Nephron (organoid): Measurements from ENCODE around the gene SLC39A13.

Experiments used
- H3K27ac Mint-ChIP-seq, 3 experiments: 2 replicates each; pipeline ENCODE4 v1.8.0; 2020; ENCODE audit warnings: mixed read lengths in 3 of 3, mild to moderate bottlenecking in 2 of 3, moderate library complexity in 1 of 3
- H3K27me3 Mint-ChIP-seq: 2 replicates; pipeline ENCODE4 v1.8.0; 2021; ENCODE audit warnings: low read depth, mild to moderate bottlenecking, moderate library complexity, mixed read lengths
- H3K36me3 Mint-ChIP-seq: 2 replicates; pipeline ENCODE4 v1.8.0; 2020; ENCODE audit warnings: low read depth, mixed read lengths
- H3K4me1 Mint-ChIP-seq: 2 replicates; pipeline ENCODE4 v1.8.0; 2020; ENCODE audit warnings: mixed read lengths
- H3K4me3 Mint-ChIP-seq, 3 experiments: 2 replicates each; pipeline ENCODE4 v1.8.0; 2020; ENCODE audit warnings: mild to moderate bottlenecking in 3 of 3, mixed read lengths in 3 of 3, moderate library complexity in 2 of 3
- H3K9me3 Mint-ChIP-seq: 2 replicates; pipeline ENCODE4 v1.8.0; 2020; ENCODE audit warnings: mixed read lengths
- TF ChIP-seq, protein P1 (sequence below), 3 experiments: fragments of 200-600 bp; sonication (generic); IDR thresholded peaks; one replicate each; pipeline ENCODE4 v1.5.0; 2021; ENCODE audit warnings: antibody characterized with exemption in 3 of 3; ENCODE audit not compliant: unreplicated experiment in 3 of 3

SLC39A13 gene

DNA sequence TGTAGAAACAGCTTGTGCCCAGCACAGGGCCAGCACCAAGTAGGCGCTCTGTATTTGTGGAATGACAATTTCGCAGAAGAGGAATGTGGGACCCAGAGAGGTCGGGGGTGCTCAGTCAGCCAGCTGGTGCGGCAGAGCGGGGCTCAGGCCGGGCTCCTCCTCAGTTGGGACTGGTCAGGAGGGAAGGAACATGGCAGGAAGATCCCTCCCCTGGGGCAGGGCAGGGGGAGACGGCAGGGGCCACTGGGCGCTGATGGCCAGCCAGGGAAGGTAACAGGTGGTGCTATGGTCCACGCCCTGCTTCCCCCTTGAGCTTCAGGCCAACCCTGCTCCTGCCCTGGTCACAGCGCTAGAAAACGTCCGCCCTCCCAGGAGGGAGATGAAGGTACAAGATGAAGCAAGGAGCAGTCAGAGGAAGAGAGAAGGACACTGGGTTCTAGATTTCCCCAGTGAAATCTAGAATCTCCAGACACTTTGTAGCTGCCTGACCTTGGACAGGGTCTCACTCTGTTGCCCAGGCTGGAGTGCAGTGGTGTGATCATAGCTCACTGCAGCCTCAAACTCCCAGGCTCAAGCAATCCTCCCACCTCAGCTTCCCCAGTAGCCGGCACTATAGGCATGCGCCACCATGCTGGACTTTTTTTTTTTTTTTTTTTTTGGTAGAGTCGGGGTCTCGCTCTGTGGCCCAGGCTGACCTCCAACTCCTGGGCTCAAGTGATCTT, 16.5 kb upstream of the SLC39A13 start:
- Mint-ChIP-seq H3K27me3 (no peaks in the 10 kb centered on the region), H3K4me3 (no peak overlapping the region), H3K9me3 (no peaks in the 10 kb centered on the region), H3K4me1 (peaks cover 6% of the 10 kb centered on the region), H3K36me3 (no peaks in the 10 kb centered on the region), H3K27ac (peak overlapping the region in 2 of 3 experiments; percentile 42 to 74)
- TF ChIP-seq, protein P1, sequence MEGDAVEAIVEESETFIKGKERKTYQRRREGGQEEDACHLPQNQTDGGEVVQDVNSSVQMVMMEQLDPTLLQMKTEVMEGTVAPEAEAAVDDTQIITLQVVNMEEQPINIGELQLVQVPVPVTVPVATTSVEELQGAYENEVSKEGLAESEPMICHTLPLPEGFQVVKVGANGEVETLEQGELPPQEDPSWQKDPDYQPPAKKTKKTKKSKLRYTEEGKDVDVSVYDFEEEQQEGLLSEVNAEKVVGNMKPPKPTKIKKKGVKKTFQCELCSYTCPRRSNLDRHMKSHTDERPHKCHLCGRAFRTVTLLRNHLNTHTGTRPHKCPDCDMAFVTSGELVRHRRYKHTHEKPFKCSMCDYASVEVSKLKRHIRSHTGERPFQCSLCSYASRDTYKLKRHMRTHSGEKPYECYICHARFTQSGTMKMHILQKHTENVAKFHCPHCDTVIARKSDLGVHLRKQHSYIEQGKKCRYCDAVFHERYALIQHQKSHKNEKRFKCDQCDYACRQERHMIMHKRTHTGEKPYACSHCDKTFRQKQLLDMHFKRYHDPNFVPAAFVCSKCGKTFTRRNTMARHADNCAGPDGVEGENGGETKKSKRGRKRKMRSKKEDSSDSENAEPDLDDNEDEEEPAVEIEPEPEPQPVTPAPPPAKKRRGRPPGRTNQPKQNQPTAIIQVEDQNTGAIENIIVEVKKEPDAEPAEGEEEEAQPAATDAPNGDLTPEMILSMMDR (IDR thresholded peaks at IDR 0.05; ENCODE audit: unreplicated experiment in 3 of 3): no peak

GRCh38 chr11:47392546-47393162, 15.7 kb upstream of the SLC39A13 start:
- Mint-ChIP-seq H3K4me1 (peaks cover 6% of the 10 kb centered on the region), H3K36me3 (no peaks in the 10 kb centered on the region), H3K4me3 (no peak overlapping the region), H3K27me3 (no peaks in the 10 kb centered on the region), H3K27ac (no peak overlapping the region), H3K9me3 (no peaks in the 10 kb centered on the region)
- TF ChIP-seq, protein P1 (IDR thresholded peaks at IDR 0.05; ENCODE audit: unreplicated experiment in 3 of 3): no peak

DNA sequence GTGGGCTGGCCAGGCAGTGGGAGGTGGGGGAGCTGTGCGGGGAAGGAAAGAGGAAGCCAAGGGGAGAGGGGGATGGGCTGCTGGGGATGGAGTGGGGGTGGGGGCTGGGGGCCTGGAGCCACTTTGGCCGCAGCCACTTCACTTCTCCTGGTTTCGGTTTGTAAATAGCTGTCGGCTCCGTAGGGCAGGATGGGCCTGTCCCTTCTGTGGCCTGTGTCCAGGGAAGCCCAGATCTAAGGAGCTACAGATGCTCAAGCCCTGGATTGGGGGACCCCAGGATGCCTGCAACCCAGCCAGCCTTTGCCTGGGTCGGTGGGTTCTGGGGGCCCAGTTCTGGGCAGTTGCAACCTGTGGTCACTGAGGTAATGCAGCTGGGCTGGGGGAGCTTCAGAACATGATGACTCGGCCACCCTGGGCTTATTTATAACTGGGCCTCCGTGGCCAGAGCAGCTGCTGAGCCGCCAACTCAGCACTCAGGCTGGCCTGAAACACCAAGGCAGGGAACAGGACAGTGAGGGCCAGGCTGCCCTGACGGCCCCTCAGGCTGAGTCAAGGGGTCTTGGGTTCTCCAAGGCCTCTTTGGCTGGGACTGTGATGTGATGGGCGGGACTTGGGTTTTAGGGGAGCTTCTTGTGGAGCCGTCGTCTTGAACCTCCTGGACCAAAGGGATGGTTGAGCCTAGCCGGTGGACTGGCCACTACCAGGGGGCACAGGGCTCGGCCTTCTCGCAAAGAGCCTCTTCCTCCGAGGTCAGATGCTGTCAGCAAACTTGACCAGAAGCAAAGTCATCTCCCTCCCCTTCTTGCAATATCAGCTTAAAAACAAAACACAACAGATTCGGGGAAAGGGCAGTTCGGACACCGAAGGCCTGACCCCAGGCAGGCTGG, 15.0 kb upstream of the SLC39A13 start:
- H3K4me3 Mint-ChIP-seq: no peak overlapping the region
- TF ChIP-seq, protein P1 (IDR thresholded peaks at IDR 0.05; ENCODE audit: unreplicated experiment in 3 of 3): no peak
- H3K27me3 Mint-ChIP-seq: no peaks in the 10 kb centered on the region
- peak overlapping the region; percentile 56 to 79 (median 74) for H3K27ac Mint-ChIP-seq
- peaks cover 9% of the 10 kb centered on the region for H3K4me1 Mint-ChIP-seq
- no peaks in the 10 kb centered on the region for H3K9me3 Mint-ChIP-seq
- H3K36me3 Mint-ChIP-seq: no peaks in the 10 kb centered on the region

DNA sequence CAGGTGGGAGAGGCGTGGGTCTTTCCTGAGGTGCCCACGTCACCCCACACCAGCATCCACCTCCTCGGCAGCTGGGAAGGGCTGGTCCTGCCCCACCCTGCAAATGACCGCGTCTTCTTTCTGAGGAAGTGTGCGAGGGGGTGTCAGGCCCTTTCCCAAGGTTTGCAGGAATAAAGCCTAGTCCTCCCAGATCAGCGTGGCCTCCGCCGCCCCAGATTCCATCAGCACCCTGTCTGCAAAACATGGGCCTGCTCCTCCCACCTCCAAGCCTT, 14.4 kb upstream of the SLC39A13 start:
- Mint-ChIP-seq H3K4me3 (no peak overlapping the region), H3K27me3 (no peaks in the 10 kb centered on the region), H3K27ac (no peak overlapping the region), H3K36me3 (no peaks in the 10 kb centered on the region), H3K9me3 (no peaks in the 10 kb centered on the region), H3K4me1 (peaks cover 10% of the 10 kb centered on the region)
- TF ChIP-seq, protein P1 (IDR thresholded peaks at IDR 0.05; ENCODE audit: unreplicated experiment in 3 of 3): no peak

GRCh38 chr11:47394322-47395222, 13.8 kb upstream of the SLC39A13 start:
- H3K9me3 Mint-ChIP-seq: no peaks in the 10 kb centered on the region

More at GRCh38 chr11:47394322-47395222, 13.8 kb upstream of the SLC39A13 start:
- Mint-ChIP-seq H3K4me3 (no peak overlapping the region), H3K4me1 (peaks cover 12% of the 10 kb centered on the region), H3K27me3 (no peaks in the 10 kb centered on the region), H3K36me3 (no peaks in the 10 kb centered on the region), H3K27ac (no peak overlapping the region)
- TF ChIP-seq, protein P1 (IDR thresholded peaks at IDR 0.05; ENCODE audit: unreplicated experiment in 3 of 3): no peak
